Epithelial cell of esophagus (primary cell): Measurements from ENCODE around the gene CCSER2.

ENCODE experiments used
- DNase-seq: peaks from one replicate; pipeline ENCODE4 v3.0.0; 2010; ENCODE audit warnings: low read depth
- H3K4me3 ChIP-seq: 2 replicates; pipeline ENCODE4 v1.5.1; 2011; ENCODE audit warnings: mild to moderate bottlenecking, low read length, control low read depth
- TF ChIP-seq, protein P1 (sequence below): IDR thresholded peaks from 2 replicates; pipeline ENCODE4 v1.5.1; 2011; ENCODE audit warnings: low read depth, mild to moderate bottlenecking, low read length, control low read depth, inconsistent platforms; ENCODE audit not compliant: insufficient read depth; ENCODE audit errors: missing control alignments

The CCSER2 gene

GRCh38 chr10:84370283-84370682 lies 41.9 kb downstream of the CCSER2 start:
- DNase-seq: no peak
- TF ChIP-seq, protein P1, sequence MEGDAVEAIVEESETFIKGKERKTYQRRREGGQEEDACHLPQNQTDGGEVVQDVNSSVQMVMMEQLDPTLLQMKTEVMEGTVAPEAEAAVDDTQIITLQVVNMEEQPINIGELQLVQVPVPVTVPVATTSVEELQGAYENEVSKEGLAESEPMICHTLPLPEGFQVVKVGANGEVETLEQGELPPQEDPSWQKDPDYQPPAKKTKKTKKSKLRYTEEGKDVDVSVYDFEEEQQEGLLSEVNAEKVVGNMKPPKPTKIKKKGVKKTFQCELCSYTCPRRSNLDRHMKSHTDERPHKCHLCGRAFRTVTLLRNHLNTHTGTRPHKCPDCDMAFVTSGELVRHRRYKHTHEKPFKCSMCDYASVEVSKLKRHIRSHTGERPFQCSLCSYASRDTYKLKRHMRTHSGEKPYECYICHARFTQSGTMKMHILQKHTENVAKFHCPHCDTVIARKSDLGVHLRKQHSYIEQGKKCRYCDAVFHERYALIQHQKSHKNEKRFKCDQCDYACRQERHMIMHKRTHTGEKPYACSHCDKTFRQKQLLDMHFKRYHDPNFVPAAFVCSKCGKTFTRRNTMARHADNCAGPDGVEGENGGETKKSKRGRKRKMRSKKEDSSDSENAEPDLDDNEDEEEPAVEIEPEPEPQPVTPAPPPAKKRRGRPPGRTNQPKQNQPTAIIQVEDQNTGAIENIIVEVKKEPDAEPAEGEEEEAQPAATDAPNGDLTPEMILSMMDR: no peak
- no peak overlapping the region for H3K4me3 ChIP-seq

DNA sequence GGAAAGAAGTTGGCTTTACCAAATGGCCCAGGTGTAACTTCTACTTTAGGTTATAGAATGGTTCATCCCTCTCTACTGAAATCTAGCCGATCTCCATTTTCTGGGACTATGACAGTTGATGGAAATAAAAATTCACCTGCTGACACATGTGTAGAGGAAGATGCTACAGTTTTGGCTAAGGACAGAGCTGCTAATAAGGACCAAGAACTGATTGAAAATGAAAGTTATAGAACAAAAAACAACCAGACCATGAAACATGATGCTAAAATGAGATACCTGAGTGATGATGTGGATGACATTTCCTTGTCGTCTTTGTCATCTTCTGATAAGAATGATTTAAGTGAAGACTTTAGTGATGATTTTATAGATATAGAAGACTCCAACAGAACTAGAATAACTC lies 43.6 kb downstream of the CCSER2 start:
- no peak overlapping the region for H3K4me3 ChIP-seq
- TF ChIP-seq, protein P1: no peak
- DNase-seq: no peak

- TF ChIP-seq, protein P1: no peak
- DNase-seq: no peak
- H3K4me3 ChIP-seq: no peak overlapping the region
Observed at GRCh38 chr10:84373000-84373399, 44.6 kb downstream of the CCSER2 start.

- TF ChIP-seq, protein P1: no peak
- H3K4me3 ChIP-seq: no peak overlapping the region
- DNase-seq: no peak
Observed at GRCh38 chr10:84374455-84374854, 46.1 kb downstream of the CCSER2 start.

GRCh38 chr10:84375011-84375410 lies 46.6 kb downstream of the CCSER2 start:
- peak; percentile 74 for DNase-seq
- TF ChIP-seq, protein P1: peak; percentile 70
- H3K4me3 ChIP-seq: no peak overlapping the region

GRCh38 chr10:84375881-84376280 lies 47.5 kb downstream of the CCSER2 start:
- H3K4me3 ChIP-seq: no peak overlapping the region
- DNase-seq: no peak
- TF ChIP-seq, protein P1: no peak

DNA sequence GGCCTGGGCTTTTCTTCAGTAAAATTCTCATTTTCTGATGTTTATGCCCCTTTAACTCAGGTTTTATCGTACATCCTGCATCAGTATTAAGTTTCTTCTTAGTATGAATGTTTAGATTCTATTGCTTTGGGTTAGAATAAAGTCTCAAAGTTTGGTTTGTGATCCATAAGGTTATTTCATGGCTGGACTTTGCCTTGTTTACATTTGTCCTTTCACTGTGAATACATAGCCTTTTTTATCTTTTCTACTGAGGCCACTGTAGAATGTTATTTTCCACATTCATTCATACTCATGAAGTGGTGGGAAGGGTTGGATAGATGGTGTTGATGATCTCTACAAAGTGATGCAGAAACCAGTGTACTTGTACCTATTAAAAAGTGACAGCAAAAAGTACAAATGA lies 59.8 kb downstream of the CCSER2 start:
- TF ChIP-seq, protein P1: no peak
- no peak overlapping the region for H3K4me3 ChIP-seq
- DNase-seq: no peak
